A549 (cell line): Measurements from ENCODE around the gene C4orf46. TPM values are rescaled to one million over a fixed set of nuclear protein-coding genes. Genes with fewer than 3 reads are reported as not detected.
"Not testable (repeated sequence)": the region's sequence is repeated elsewhere in the genome, so short reads cannot be mapped to it uniquely, and the experiment has no call there.

ENCODE experiments used
- ATAC-seq, 2 experiments: fragments of 200-7000 bp in 1 of 2; fragments of >200 bp in 1 of 2; cut with Nextera tagmentation in 1 of 2; cut with Tn5 transposase in 1 of 2; 3 replicates each; pipeline versions ENCODE4 v1.8.0 to v1.9.1; 2018 to 2020; ENCODE audit warnings: mild to moderate bottlenecking in 1 of 2, moderate library complexity in 1 of 2
- CTCF ChIA-PET: fragments of 300-600 bp; sonication (Branson Sonifier 250); formaldehyde crosslinking; extraction: SDS; loops from one replicate; lab custom pipeline; 2021; ENCODE audit warnings: antibody characterized with exemption, inconsistent platforms; lab: Yijun Ruan, JAX
- POLR2A ChIA-PET: fragments of 350-600 bp; formaldehyde crosslinking; extraction: SDS; loops from one replicate; lab custom pipeline; 2021; ENCODE audit warnings: antibody characterized with exemption, inconsistent platforms; lab: Yijun Ruan, JAX
- DNase-seq, 2 experiments: peaks; one replicate each; pipeline versions ENCODE4 v3.0.0 to v3.0.0-alpha.2; 2011 to 2016; ENCODE audit warnings: low read depth in 1 of 2, low spot score in 1 of 2
- FAIRE-seq: peaks from 2 replicates; lab custom pipeline; 2011; peaks lifted over from hg19 to GRCh38; lab: Jason Lieb, UNC
- H3K27ac ChIP-seq, 2 experiments: fragments of >200 bp; sonication (Bioruptor Twin); formaldehyde crosslinking; 3 replicates each; pipeline ENCODE4 v1.5.1; 2016 to 2017
- H3K4me1 ChIP-seq: fragments of >200 bp; sonication (Bioruptor Twin); formaldehyde crosslinking; 3 replicates; pipeline ENCODE4 v1.6.1; 2016
- H3K4me2 ChIP-seq: fragments of >200 bp; sonication (Bioruptor Twin); formaldehyde crosslinking; 3 replicates; pipeline ENCODE4 v1.6.1; 2016
- H3K4me3 ChIP-seq: fragments of >200 bp; sonication (Bioruptor Twin); formaldehyde crosslinking; 3 replicates; pipeline ENCODE4 v1.5.1; 2016
- H3K9me3 ChIP-seq: fragments of >200 bp; sonication (Bioruptor Twin); formaldehyde crosslinking; 3 replicates; pipeline ENCODE4 v1.6.1; 2016
- FOSB ChIP-seq: fragments of 250-450 bp; sonication (Bioruptor Pico); IDR thresholded peaks from 2 replicates; pipeline ENCODE4 v1.5.0; 2020; ENCODE audit warnings: mild to moderate bottlenecking, moderate library complexity
- FOXS1 ChIP-seq: fragments of 250-450 bp; sonication (Bioruptor Pico); IDR thresholded peaks from 2 replicates; pipeline ENCODE4 v1.5.0; 2020; ENCODE audit warnings: mild to moderate bottlenecking, moderate library complexity
- GATA3 ChIP-seq: IDR thresholded peaks from 2 replicates; pipeline ENCODE4 v1.6.1; 2012; ENCODE audit warnings: borderline replicate concordance
- HEYL ChIP-seq: fragments of 250-450 bp; sonication (Bioruptor Pico); IDR thresholded peaks from 2 replicates; pipeline ENCODE4 v1.8.0; 2021; ENCODE audit warnings: mild to moderate bottlenecking, moderate library complexity
- HOXA7 ChIP-seq: fragments of 250-450 bp; sonication (Bioruptor Pico); IDR thresholded peaks from 2 replicates; pipeline ENCODE4 v1.5.0; 2020; ENCODE audit warnings: mild to moderate bottlenecking, moderate library complexity
- MAFK ChIP-seq: fragments of 450-650 bp; IDR thresholded peaks from 2 replicates; pipeline ENCODE4 v1.6.1; 2014; ENCODE audit not compliant: partially characterized antibody
- NFE2L2 ChIP-seq: fragments of 150-350 bp; conservative IDR thresholded peaks from 2 replicates; pipeline ENCODE4 v1.6.1; 2014; ENCODE audit warnings: low read length
- NPAS2 ChIP-seq: fragments of 250-450 bp; sonication (Bioruptor Pico); IDR thresholded peaks from 2 replicates; pipeline ENCODE4 v1.8.0; 2022; ENCODE audit warnings: mild to moderate bottlenecking, moderate library complexity, borderline replicate concordance
- PHF8 ChIP-seq: fragments of 200-600 bp; sonication (generic); IDR thresholded peaks from 2 replicates; pipeline ENCODE4 v1.6.1; 2016; ENCODE audit warnings: low read depth, mild to moderate bottlenecking, antibody characterized with exemption, moderate library complexity, borderline replicate concordance
- POLR2A ChIP-seq: IDR thresholded peaks from 2 replicates; pipeline ENCODE4 v1.6.1; 2012; ENCODE audit warnings: mild to moderate bottlenecking, low read length
- POLR2AphosphoS2 ChIP-seq: conservative IDR thresholded peaks from 2 replicates; pipeline ENCODE4 v1.6.1; 2012; ENCODE audit warnings: low read length, improper control_type of control experiment, inconsistent platforms
- RCOR1 ChIP-seq: fragments of 150-350 bp; IDR thresholded peaks from 2 replicates; pipeline ENCODE4 v1.6.1; 2014; ENCODE audit warnings: antibody characterized with exemption, low read length, low read depth
- TFCP2L1 ChIP-seq: fragments of 250-450 bp; sonication (Bioruptor Pico); IDR thresholded peaks from 2 replicates; pipeline ENCODE4 v1.5.0; 2021; ENCODE audit warnings: mild to moderate bottlenecking
- TP53 ChIP-seq: fragments of 250-450 bp; sonication (Bioruptor Pico); IDR thresholded peaks from 2 replicates; pipeline ENCODE4 v1.5.0; 2021; ENCODE audit warnings: mild to moderate bottlenecking, moderate library complexity
- ZC3H11A ChIP-seq: fragments of 450-650 bp; IDR thresholded peaks from 2 replicates; pipeline ENCODE4 v1.6.1; 2014; ENCODE audit warnings: antibody characterized with exemption, mild to moderate bottlenecking
- WGBS: methylation state at CpG from one replicate; pipeline ENCODE4 v1.1.6; 2017; ENCODE audit errors: missing lambda C conversion rate; 5-methylcytosine and 5-hydroxymethylcytosine counted together
- polyA plus RNA-seq, 4 experiments: library from polyadenylated mRNA; depleted of rRNA in 3 of 4; stranded (reverse); fragments of >200 nt; fragmentation: RNase III in 1 of 4; extraction: RNeasy Plus Mini Kit Qiagen cat#74134 plus additional on column Dnase treatment in 1 of 4; gene quantifications; 2 replicates in 3 of 4; 3 replicates in 1 of 4; pipeline ENCODE4 v1.2.3, GENCODE V29; 2011 to 2017
- TF ChIP-seq, protein P1 (sequence below): fragments of 450-650 bp; IDR thresholded peaks from 2 replicates; pipeline ENCODE4 v1.6.1; 2014; ENCODE audit warnings: antibody characterized with exemption
- TF ChIP-seq, protein P2 (sequence below): fragments of 250-450 bp; sonication (Bioruptor Pico); IDR thresholded peaks from 2 replicates; pipeline ENCODE4 v1.5.0; 2020; ENCODE audit warnings: low read depth, mild to moderate bottlenecking, moderate library complexity
- TF ChIP-seq, protein P3 (sequence below): IDR thresholded peaks from 2 replicates; pipeline ENCODE4 v1.6.1; 2012
- TF ChIP-seq, protein P4 (sequence below): fragments of 150-350 bp; IDR thresholded peaks from 2 replicates; pipeline ENCODE4 v1.6.1; 2014; ENCODE audit warnings: low read depth, mild to moderate bottlenecking, low read length

Gene C4orf46
- polyA plus RNA-seq, 2 of the 4 experiments (the other 2 are of a cell fraction), result 10.7 to 23.7 TPM

DNA sequence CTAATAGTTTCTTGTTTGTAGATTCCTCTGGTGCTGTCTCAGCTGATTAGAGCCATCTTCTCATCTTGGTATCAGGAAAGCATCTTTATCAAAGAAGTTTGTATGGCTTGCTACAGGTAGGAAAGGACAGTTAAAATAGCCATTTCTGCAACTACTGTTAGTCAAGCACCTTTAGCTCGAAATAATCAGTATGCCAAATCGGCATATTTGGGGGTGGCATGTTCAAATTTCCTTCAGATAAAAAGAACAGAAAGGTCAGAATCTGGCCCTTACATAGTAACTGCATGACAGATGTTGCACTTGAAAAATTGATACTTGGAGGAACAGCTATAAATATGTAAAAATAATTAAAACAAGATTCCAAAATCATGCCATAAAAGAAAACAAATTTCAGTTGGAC is 4.8 kb downstream of the C4orf46 start:
- peaks cover 8% of the 10 kb centered on the region; the same call in 2 of the 3 replicates for H3K4me1 ChIP-seq
- DNase-seq (no peak), FAIRE-seq (no peak), ATAC-seq (no peak)
- H3K4me2 ChIP-seq, result no peak overlapping the region
- H3K4me3 ChIP-seq, result no peak overlapping the region
- no peak overlapping the region for H3K27ac ChIP-seq
- CTCF ChIA-PET, result interaction anchor here (1.2 to 2.3 kb wide), 2 partner anchors 9 to 536 kb away, joined by 3 to 7 read pairs; no protein-coding TSS in a partner anchor
- WGBS, result 88% methylated on average over 2 of the region's 2 CpGs
- TF ChIP-seq TFCP2L1 (no peak), PHF8 (no peak), POLR2A (no peak), RCOR1 (no peak), FOSB (no peak), MAFK (peak; percentile 36)
- TF ChIP-seq, protein P1, sequence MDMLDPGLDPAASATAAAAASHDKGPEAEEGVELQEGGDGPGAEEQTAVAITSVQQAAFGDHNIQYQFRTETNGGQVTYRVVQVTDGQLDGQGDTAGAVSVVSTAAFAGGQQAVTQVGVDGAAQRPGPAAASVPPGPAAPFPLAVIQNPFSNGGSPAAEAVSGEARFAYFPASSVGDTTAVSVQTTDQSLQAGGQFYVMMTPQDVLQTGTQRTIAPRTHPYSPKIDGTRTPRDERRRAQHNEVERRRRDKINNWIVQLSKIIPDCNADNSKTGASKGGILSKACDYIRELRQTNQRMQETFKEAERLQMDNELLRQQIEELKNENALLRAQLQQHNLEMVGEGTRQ, result no peak
- TF ChIP-seq, protein P2, sequence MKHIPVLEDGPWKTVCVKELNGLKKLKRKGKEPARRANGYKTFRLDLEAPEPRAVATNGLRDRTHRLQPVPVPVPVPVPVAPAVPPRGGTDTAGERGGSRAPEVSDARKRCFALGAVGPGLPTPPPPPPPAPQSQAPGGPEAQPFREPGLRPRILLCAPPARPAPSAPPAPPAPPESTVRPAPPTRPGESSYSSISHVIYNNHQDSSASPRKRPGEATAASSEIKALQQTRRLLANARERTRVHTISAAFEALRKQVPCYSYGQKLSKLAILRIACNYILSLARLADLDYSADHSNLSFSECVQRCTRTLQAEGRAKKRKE, result no peak
- TF ChIP-seq, all 56 proteins: peak for 1
- H3K9me3 ChIP-seq, result no peaks in the 10 kb centered on the region
- POLR2A ChIA-PET, result no interaction called here

DNA sequence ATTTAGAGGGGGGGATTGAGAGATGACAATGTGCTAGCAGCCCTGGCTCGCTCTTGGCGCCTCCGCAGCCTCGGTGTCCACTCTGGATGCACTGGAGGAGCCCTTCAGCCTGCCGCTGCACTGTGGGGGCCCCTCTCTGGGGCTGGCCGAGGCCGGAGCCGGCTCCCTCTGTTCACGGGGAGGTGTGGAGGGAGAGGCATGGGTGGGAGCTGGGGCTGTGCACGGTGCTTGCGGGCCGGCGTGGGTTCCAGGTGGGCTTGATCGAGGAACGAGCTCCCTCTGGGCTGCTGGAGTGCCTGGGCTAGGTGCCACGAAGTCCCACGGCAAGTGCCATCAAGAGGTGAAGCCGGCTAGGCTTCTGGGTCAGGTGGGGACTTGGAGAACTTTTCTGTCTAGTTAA is 6.9 kb downstream of the C4orf46 start:
- Histone ChIP-seq H3K4me2 (no peak overlapping the region), H3K4me1 (no peaks in the 10 kb centered on the region), H3K4me3 (no peak overlapping the region), H3K9me3 (no peaks in the 10 kb centered on the region), H3K27ac (no peak overlapping the region)
- no peak for ATAC-seq
- TF ChIP-seq TP53 (CRISPR knock-in tag), result no peak
- no peak for TF ChIP-seq POLR2A
- WGBS, result 98% methylated on average over 7 of the region's 18 CpGs
- FAIRE-seq, result no peak
- ChIA-PET POLR2A (no interaction called here), CTCF (interaction anchor here (1.5 kb wide), 1 partner anchor 46 kb away, joined by 3 read pairs; no protein-coding TSS in a partner anchor)
- no peak for DNase-seq

DNA sequence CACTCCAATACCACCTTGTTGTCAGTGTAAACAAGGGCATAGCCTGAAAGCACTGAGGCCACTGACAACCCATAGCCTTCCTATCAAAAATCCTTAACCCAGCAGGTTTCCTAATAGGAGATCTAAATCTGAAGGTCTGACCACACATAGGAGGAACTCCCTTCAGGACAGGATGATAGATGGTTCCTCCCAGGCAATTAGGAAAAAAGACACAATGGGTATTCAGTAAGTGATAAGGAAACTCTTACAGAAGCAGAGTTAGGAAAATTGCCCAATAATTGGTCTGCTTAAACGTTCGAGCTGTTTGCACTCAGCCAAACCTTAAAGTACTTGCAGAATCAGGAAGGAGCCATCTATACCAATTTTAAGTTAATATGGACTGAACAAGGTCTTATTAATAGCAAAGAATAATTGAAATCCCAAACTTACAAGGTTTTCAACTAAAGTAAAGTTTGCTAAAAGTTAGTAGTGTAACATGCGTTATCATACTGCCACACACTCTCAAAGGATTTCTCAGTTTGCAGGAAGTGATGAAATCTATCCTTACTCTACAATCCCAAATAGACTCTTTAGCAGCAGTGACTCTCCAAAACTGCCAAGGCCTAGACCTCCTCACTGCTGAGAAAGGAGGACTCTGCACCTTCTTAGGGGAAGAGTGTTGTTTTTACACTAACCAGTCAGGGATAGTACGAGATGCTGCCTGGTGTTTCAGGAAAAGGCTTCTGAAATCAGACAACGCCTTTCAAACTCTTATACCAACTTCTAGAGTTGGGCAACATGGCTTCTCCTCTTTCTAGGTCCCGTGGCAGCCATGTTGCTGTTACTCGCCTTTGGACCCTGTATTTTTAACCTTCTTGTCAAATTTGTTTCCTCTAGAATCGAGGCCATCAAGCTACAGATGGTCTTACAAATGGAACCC is 7.7 kb downstream of the C4orf46 start:
- CTCF ChIA-PET, result interaction anchor here (1.5 kb wide), 1 partner anchor 47 kb away, joined by 3 read pairs; no protein-coding TSS in a partner anchor

DNA sequence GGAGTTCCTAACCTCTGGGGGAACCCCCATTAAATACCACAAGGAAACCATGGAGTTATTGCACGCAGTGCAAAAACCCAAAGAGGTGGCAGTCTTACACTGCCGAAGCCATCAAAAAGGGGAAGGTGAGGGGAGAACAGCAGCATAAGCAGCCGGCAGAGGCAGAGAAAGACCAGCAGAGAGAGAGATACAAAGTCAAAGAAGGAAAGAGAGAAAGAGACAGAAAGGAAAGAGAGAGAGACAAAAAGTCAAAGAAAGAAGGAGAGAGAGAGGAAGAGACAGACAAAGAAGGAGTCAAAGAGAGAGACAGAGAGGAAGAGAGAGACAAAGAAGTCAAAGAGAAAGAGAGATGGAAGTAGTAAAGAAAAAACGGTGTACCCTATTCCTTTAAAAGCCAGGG is 8.4 kb downstream of the C4orf46 start:
- 67% methylated on average over 4 of the region's 4 CpGs for WGBS
- H3K27ac ChIP-seq, H3K4me2 ChIP-seq, H3K4me1 ChIP-seq, POLR2A ChIA-PET, H3K9me3 ChIP-seq, H3K4me3 ChIP-seq, ATAC-seq, FAIRE-seq, DNase-seq, CTCF ChIA-PET: not testable (repeated sequence)

More for the DNA sequence above, 7.7 kb downstream of the C4orf46 start:
- ATAC-seq, H3K27ac ChIP-seq, H3K4me1 ChIP-seq, H3K9me3 ChIP-seq, DNase-seq, POLR2A ChIA-PET, H3K4me2 ChIP-seq, H3K4me3 ChIP-seq, FAIRE-seq: not testable (repeated sequence)
- 83% methylated on average over 8 of the region's 8 CpGs for WGBS

DNA sequence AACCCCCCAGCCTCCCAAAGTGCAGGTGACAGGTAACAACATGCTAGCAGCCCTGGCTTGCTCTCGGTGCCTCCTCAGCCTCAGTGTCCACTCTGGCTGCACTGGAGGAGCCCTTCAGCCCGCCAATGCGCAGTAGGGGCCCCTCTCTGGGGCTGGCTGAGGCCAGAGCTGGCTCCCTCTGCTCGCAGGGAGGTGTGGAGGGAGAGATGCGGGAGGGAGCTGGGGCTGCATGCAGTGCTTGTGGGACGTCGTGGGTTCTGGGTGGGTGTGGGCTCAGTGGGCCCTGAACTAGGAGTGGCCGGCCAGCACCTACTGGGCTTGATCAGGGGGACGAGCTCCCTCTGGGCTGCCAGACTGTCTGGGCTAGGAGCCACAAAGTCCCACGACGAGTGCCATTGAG is 14.4 kb downstream of the C4orf46 start:
- WGBS, result 50% methylated on average over 1 of the region's 11 CpGs
- TF ChIP-seq FOXS1 (CRISPR knock-in tag), result no peak
- TF ChIP-seq FOSB, result no peak
- no peak for TF ChIP-seq ZC3H11A
- no peak for TF ChIP-seq HOXA7 (CRISPR knock-in tag)
- TF ChIP-seq HEYL (CRISPR knock-in tag), result no peak
- no peak for TF ChIP-seq POLR2AphosphoS2
- TF ChIP-seq, protein P3, sequence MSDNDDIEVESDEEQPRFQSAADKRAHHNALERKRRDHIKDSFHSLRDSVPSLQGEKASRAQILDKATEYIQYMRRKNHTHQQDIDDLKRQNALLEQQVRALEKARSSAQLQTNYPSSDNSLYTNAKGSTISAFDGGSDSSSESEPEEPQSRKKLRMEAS, result no peak
- TF ChIP-seq, protein P1, result no peak
- TF ChIP-seq GATA3, result no peak
- no peak for TF ChIP-seq NFE2L2
- TF ChIP-seq TP53 (CRISPR knock-in tag), result no peak
- TF ChIP-seq, protein P4, sequence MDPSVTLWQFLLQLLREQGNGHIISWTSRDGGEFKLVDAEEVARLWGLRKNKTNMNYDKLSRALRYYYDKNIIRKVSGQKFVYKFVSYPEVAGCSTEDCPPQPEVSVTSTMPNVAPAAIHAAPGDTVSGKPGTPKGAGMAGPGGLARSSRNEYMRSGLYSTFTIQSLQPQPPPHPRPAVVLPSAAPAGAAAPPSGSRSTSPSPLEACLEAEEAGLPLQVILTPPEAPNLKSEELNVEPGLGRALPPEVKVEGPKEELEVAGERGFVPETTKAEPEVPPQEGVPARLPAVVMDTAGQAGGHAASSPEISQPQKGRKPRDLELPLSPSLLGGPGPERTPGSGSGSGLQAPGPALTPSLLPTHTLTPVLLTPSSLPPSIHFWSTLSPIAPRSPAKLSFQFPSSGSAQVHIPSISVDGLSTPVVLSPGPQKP, result no peak
- TF ChIP-seq NPAS2 (CRISPR knock-in tag), result no peak
- no peak overlapping the region for H3K4me2 ChIP-seq
- no peaks in the 10 kb centered on the region for H3K9me3 ChIP-seq
- FAIRE-seq (no peak), DNase-seq (no peak), ATAC-seq (no peak)
- no peak overlapping the region for H3K27ac ChIP-seq
- no peak overlapping the region for H3K4me3 ChIP-seq
- CTCF ChIA-PET, result interaction anchor here (3.0 kb wide), 1 partner anchor 11 kb away, joined by 7 read pairs; no protein-coding TSS in a partner anchor
- no peaks in the 10 kb centered on the region for H3K4me1 ChIP-seq
- POLR2A ChIA-PET, result no interaction called here
